GM18519 (cell line): Measurements from ENCODE around the gene KDM5B.
A peak's percentile ranks its signal among the peaks of the same experiment; 100 is the strongest.
"Not testable (repeated sequence)": the region's sequence is repeated elsewhere in the genome, so short reads cannot be mapped to it uniquely, and the experiment has no call there.

Source experiments
- ATAC-seq: cut with Tn5 transposase; IDR thresholded peaks from one replicate; pipeline ENCODE4 v1.9.1; 2021; ENCODE audit warnings: mild to moderate bottlenecking, moderate library complexity; ENCODE audit not compliant: unreplicated experiment, low FRiP score

Gene KDM5B

DNA sequence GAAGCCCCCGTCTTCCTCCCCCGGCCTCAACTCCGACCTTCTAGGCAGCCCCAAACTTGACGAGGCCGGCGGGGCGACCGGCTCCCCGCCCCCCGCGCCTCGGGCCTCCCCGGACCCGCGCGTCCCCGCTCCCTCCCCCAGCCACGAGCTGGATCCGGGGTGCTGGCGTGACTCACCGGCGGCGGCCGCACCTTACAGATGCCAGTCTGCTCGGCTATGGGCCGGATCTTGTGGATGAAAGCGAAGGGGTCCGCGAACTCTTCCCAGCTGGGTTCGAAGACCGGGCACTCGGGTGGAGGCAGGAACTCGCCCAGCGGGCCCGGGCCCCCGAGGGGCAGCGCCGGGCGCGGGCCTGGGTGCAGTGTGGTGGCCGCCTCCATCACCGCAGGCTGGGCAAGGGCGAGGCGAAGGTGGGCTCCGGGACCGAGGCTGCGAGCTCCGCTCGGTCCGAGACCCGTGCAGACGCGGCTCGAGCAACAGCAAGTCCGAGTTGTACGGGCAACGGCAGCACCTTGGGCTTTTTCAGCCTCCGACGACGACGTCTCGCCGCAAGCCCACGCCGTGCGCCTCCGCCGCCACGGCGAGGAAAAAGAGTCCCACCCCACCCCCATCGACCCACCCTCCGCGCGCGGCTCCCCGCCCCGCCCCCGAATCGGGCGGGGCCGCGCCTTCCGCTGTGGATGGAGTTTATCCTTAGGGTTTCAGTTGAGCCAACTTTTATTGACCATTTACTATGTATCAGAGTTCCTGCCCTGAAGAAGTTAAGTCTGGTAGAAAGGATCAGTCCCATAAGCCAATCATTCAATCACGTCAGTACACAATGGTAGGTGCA lies at the start of gene KDM5B:
KDM5B (minus strand) TSS at position 496 of the 832 bp plus-strand sequence; CDS start at position 380, 116 bp downstream.
- no peak for ATAC-seq

- no peak for ATAC-seq
Observed at GRCh38 chr1:202857136-202857610, 49.0 kb upstream of the KDM5B start.

- no peak for ATAC-seq
Observed at GRCh38 chr1:202856014-202856413, 47.8 kb upstream of the KDM5B start.

- no peak for ATAC-seq
Observed at GRCh38 chr1:202854787-202855186, 46.6 kb upstream of the KDM5B start.

DNA sequence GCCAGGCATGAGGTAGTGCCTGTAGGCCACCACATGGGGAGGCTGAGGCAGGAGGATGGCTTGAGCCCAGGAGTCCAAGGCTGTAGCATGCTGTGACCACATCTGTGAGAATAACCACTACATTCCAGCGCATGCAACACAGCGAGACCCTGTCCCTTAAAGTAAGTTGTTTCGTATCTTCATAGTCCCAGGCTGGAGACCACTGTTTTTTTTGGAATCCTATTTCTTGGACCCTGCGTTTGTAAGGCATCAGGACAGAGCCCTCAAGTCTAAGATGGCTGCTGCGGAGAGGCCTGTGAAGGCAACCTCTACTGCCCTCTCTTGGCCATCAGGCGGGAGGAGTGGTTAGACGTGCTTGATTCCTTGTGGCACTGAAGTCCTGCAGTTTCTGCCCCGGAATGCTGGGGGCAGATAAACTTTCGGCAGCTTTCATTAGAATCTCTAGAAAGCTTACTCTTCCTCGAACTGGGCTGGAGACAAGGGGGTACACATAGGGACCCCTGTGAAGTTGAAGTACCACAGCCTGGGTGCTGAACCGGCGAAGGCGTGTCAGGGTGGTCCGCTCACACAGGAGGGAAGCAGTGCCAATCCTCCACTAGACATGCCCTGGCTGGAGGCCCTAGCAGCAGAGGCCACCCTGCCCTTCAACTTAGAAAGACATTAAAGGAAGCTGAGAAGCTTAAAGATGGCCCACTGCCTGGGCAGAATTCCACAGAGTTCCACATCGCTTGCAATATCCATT lies 44.1 kb upstream of the KDM5B start:
- no peak for ATAC-seq

- ATAC-seq: no peak
Observed at GRCh38 chr1:202850593-202851362, 42.6 kb upstream of the KDM5B start.

GRCh38 chr1:202848191-202848542 lies 39.9 kb upstream of the KDM5B start:
- ATAC-seq: peak; percentile 84

DNA sequence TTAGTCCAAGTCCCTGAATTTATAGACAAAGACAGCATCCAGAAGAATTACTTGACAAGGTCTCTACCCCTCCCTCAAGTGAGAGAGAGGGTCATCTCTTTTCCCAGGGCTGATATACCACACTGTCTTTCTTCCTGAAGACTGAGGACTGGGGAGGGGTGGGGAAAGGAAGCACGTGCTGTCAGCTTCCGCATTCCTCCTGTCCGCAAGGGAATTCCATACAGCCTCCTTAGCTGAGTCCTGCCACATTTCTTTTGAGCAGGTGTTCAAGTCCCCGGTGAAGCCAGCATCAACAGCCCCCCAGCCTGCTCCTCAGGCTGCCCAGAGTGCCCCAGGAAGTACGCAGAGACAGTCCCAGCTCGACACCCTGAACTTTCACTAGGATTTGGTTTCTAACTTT lies 36.7 kb upstream of the KDM5B start:
- ATAC-seq: no peak

- no peak for ATAC-seq
Observed at GRCh38 chr1:202844259-202844658, 36.0 kb upstream of the KDM5B start.

DNA sequence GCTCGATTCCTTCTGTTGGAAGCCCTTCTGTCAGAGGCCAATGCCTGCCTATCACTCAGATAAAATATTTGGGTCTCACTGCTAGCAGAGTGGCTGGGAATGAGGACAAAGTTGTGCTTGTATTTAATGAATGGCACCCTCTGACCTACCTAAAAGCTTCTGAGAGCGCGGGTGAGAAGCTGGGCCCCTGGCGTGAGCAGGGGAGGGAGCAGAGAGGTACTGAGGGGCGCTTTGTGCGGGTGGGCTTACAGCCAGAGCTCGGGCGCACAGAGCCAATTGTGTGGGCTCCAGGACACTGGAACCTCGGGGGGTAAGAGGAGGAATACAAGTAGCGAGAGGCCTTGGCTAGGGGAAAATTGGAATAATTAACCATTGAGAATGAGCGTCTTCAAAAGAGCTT lies 34.9 kb upstream of the KDM5B start:
- no peak for ATAC-seq

DNA sequence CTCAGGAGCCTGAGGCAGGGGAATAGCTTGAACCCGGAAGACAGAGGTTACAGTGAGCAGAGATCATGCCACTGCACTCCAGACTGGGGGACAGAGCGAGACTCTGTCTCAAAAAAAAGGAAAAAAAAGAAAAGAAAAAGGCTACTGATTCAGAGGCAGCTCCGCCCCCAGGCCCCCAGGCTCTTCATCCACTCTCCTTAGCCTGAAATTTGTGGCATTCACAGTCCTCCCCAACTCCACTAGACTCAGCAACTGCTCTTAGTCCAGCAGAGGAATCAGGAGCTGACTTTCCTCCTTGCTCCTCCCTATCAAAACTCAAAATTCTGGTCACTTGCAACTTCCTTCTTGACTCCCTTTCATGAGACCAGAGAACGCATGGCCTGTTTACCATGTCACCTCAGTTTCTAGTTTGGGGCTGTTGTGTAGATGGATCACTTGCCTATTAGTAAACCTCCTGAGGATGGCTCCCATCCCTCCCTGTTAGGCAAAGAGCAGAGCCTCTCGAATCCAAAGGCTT lies 29.6 kb upstream of the KDM5B start:
- ATAC-seq: no peak

DNA sequence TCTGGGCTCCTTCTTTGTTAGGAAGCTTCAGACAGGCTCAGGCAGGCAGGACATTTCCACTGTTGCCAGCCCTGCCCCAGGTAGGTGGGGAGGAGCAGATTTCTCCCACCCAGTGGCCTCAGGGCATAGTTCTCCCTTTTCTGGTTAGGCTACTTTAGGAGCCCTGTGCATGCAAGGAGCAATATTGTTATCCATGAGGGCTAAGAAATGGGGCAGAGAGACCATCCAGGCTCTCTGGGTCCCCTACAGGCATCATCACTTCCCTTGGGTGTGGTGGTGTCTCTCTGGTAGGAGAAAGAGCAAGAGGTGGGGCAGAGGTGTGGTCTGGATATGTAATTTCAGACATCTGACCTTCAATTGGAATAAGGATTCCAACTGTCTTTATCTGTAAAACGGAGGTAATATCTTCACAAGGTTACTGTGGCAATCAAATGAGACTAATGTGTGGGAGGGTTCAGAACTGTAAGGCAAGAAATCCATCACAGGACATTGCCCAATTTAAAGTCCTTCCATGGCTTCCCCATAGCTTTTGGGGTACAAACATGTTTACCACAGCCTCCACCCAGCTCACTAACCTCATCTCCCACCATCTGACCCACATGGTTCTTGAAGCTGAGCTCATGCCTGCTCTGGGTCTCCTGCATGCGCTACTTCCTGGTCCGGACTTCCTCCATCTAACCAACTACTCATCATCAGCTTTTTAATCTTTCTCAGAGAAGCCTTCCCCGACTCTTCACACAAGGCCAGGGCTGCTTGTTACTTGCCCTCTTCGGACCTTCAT lies 28.6 kb upstream of the KDM5B start:
- ATAC-seq: no peak

DNA sequence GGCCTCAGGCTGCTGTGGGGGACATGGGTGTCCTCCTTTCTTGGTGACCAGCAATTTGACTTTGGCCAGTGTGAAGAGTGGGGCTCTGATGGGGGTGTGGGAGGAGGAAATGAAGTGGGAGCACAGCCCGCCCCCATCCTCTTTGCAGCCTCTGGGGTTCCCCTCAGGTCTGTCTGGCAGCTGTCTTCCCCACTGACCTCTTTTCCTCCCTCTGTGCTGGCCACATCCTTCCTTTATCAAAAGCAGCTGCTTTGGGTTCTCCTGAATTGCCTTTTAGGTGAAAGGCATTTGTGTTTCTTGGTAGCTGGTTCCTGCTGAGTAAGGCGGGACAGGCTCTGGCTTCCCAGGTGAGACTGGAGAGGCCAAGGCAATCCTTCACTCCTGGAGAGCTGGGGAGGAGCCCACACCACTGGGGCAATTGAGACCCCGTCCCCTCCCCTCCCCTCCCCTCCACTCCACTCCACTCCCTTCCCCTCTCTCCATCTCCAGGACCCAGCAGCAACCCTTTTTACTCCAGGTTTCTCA lies 27.4 kb upstream of the KDM5B start:
- no peak for ATAC-seq

DNA sequence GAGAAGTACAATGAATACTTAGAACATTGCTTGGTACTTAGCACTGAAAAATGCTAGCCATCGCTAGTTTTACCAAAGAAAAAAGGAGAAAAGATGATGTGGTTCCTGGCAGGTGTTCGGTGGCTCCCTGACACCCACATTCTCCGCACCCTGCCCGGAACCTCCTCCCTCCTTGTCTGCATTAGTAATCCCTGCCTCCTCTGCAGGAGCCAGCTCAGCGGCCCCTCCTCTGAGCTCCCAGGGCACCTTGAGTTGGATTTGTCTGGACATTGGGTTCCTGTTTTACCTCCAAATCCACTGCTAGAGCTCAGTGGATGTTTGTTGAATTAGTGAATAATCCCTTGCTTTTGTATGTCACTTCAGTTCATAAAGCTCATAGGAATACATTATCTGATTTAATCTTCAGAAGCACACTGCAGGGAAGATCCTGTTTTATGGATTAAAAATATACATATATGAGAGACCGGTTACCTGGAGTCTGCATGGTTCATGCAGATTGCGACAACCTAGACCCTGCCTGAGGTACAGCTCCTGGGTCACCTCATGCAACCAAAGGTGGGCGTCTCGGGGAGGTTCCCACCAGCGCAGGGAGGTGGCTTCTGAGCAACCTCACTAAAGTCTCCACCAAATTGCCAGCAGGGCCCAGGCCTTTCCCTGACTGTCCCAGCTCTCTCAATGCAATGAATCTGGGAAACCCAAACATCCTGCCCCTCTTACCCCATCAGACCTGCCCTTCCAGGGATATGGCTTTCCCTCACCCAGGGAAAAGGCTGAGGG lies 26.7 kb upstream of the KDM5B start:
- ATAC-seq: no peak

- no peak for ATAC-seq
Observed at GRCh38 chr1:202831906-202832305, 23.7 kb upstream of the KDM5B start.

DNA sequence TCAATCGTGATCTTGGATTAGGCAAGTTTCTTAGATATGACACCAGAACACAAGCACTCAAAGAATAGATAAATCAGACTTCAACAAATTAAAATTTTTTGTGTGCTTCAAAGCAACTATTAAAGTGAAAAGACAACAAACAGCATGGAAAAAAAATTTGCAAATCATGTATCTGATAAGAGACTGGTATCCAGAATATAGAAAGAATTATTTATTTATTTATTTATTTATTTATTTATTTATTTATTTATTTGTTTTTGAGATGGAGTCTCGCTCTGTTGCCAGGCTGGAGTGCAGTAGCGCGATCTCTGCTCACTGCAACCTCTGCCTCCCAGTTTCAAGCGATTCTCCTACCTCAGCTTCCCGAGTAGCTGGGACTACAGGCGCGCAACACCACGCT lies 21.0 kb upstream of the KDM5B start:
- ATAC-seq: not testable (repeated sequence)

DNA sequence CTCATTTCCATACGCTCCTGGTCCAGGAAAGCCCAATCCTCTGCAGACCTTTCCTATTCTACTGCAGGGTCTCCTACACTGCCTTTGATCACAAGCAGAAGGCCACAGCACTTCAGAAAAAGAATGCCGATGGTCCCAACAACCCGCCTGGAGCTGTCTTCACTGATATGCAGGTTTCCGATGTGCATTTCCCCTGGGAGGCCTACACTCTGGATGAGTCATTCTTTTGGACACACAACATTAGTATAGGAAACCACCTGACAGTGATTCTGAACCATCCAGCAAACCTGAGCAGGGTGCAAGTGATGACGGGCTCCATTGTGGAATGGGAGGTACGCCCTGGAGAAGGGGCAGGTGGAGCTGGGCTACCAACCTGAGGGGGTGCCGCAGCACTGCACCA lies 17.5 kb upstream of the KDM5B start:
- no peak for ATAC-seq

- no peak for ATAC-seq
Observed at GRCh38 chr1:202821467-202821866, 13.2 kb upstream of the KDM5B start.

- ATAC-seq: no peak
Observed at GRCh38 chr1:202818819-202819218, 10.6 kb upstream of the KDM5B start.
